HPDE6-E6E7 (cell line): Measurements from ENCODE around the gene KREMEN1.

Experiments
- DNase-seq: peaks from one replicate; pipeline ENCODE4 v3.0.0; 2011; ENCODE audit warnings: missing footprints; ENCODE audit errors: extremely low spot score

Gene KREMEN1

GRCh38 chr22:29049655-29050263 is 23.1 kb upstream of the KREMEN1 start:
- no peak for DNase-seq

GRCh38 chr22:29050457-29050856 is 22.4 kb upstream of the KREMEN1 start:
- DNase-seq, result no peak

- no peak for DNase-seq
Measured at GRCh38 chr22:29053048-29053702, 19.7 kb upstream of the KREMEN1 start.

GRCh38 chr22:29054251-29054767 is 18.5 kb upstream of the KREMEN1 start:
- DNase-seq, result no peak

GRCh38 chr22:29055192-29055830 is 17.5 kb upstream of the KREMEN1 start:
- no peak for DNase-seq

- DNase-seq, result no peak
Measured at GRCh38 chr22:29056472-29056871, 16.4 kb upstream of the KREMEN1 start.

GRCh38 chr22:29060251-29060869 is 12.5 kb upstream of the KREMEN1 start:
- no peak for DNase-seq

GRCh38 chr22:29060931-29061330 is 11.9 kb upstream of the KREMEN1 start:
- no peak for DNase-seq

- DNase-seq, result no peak
Measured at GRCh38 chr22:29061773-29062172, 11.1 kb upstream of the KREMEN1 start, which contains the start of gene C22orf31. Gene C22orf31, minus strand, starts transcription at chr22:29061831. Its CDS starts 39 bp downstream, at chr22:29061792.

GRCh38 chr22:29062286-29062821 is 10.5 kb upstream of the KREMEN1 start:
- DNase-seq, result no peak

- DNase-seq, result no peak
Measured at GRCh38 chr22:29065468-29066190, 7.2 kb upstream of the KREMEN1 start.

GRCh38 chr22:29069463-29069862 is 3.4 kb upstream of the KREMEN1 start:
- no peak for DNase-seq

- no peak for DNase-seq
Measured at GRCh38 chr22:29070490-29070889, 2.3 kb upstream of the KREMEN1 start.

- peak; percentile 81 for DNase-seq
Measured at GRCh38 chr22:29071261-29072045, 1.4 kb upstream of the KREMEN1 start.

- DNase-seq, result peak; percentile 92
Measured at GRCh38 chr22:29072193-29072978, 449 bp upstream of the KREMEN1 start.

GRCh38 chr22:29073618-29074275 is 912 bp downstream of the KREMEN1 start:
- DNase-seq, result peak; percentile 34

- DNase-seq, result no peak
Measured at GRCh38 chr22:29074276-29074772, 1.5 kb downstream of the KREMEN1 start.

GRCh38 chr22:29078036-29078868 is 5.4 kb downstream of the KREMEN1 start:
- no peak for DNase-seq
